Endodermal cell (in vitro differentiated cells): ENCODE results near the gene BOK. TPM values are rescaled to one million over a fixed set of nuclear protein-coding genes. Genes with fewer than 3 reads are reported as not detected.
A peak's percentile ranks its signal among the peaks of the same experiment; 100 is the strongest.

Experiments
- DNase-seq: peaks from one replicate; pipeline ENCODE4 v3.0.0-alpha.2; 2017
- H3K27ac ChIP-seq: 2 replicates; pipeline ENCODE4 v1.5.1; 2013; ENCODE audit warnings: mild to moderate bottlenecking, low read depth, low read length, moderate library complexity
- H3K27me3 ChIP-seq: 2 replicates; pipeline ENCODE4 v1.6.1; 2013; ENCODE audit warnings: mild to moderate bottlenecking, low read length, moderate library complexity; ENCODE audit not compliant: insufficient read depth, control insufficient read depth, poor library complexity, severe bottlenecking
- H3K36me3 ChIP-seq: 2 replicates; pipeline ENCODE4 v1.7.0; 2013; ENCODE audit warnings: mild to moderate bottlenecking, low read length, moderate library complexity; ENCODE audit not compliant: control insufficient read depth, insufficient read depth
- H3K4me1 ChIP-seq: one replicate; pipeline ENCODE4 v1.7.0; 2013; ENCODE audit warnings: low read length; ENCODE audit not compliant: control insufficient read depth, insufficient read depth
- H3K4me3 ChIP-seq: 2 replicates; pipeline ENCODE4 v1.5.1; 2013; ENCODE audit warnings: mild to moderate bottlenecking, low read length, moderate library complexity
- H3K9ac ChIP-seq: 2 replicates; pipeline ENCODE4 v1.6.1; 2013; ENCODE audit warnings: mild to moderate bottlenecking, low read length, moderate library complexity; ENCODE audit not compliant: poor library complexity, severe bottlenecking; ENCODE audit errors: extremely low read depth
- H3K9me3 ChIP-seq: 2 replicates; pipeline ENCODE4 v1.6.1; 2013; ENCODE audit warnings: mild to moderate bottlenecking, low read length, moderate library complexity; ENCODE audit not compliant: control insufficient read depth
- H3K27ac Mint-ChIP-seq: 2 replicates; pipeline ENCODE4 v1.8.0; 2020; ENCODE audit warnings: mixed read lengths
- H3K27me3 Mint-ChIP-seq: 2 replicates; pipeline ENCODE4 v1.8.0; 2021; ENCODE audit warnings: mild to moderate bottlenecking, mixed read lengths; ENCODE audit not compliant: insufficient read depth
- H3K36me3 Mint-ChIP-seq: 2 replicates; pipeline ENCODE4 v1.8.0; 2020; ENCODE audit warnings: low read depth, mixed read lengths
- H3K4me1 Mint-ChIP-seq: 2 replicates; pipeline ENCODE4 v1.8.0; 2020; ENCODE audit warnings: mixed read lengths
- H3K4me3 Mint-ChIP-seq: 2 replicates; pipeline ENCODE4 v1.8.0; 2020; ENCODE audit warnings: mild to moderate bottlenecking, moderate library complexity, mixed read lengths
- H3K9me3 Mint-ChIP-seq: 2 replicates; pipeline ENCODE4 v1.8.0; 2020; ENCODE audit warnings: mild to moderate bottlenecking, mixed read lengths
- CTCF ChIP-seq: fragments of 200-600 bp; sonication (generic); conservative IDR thresholded peaks from 2 replicates; pipeline ENCODE4 v1.5.0; 2021; ENCODE audit warnings: antibody characterized with exemption, mild to moderate bottlenecking
- WGBS, 2 experiments: methylation state at CpG; one replicate each; pipeline versions ENCODE4 v1.1.5 to v1.1.7; 2013; ENCODE audit warnings: missing lambda C conversion rate in 2 of 2, mixed read lengths in 1 of 2; ENCODE audit not compliant: insufficient coverage in 1 of 2, insufficient read length in 1 of 2; 5-methylcytosine and 5-hydroxymethylcytosine counted together
- total RNA-seq, 2 donors: library from RNA; stranded (reverse); fragmentation: NEBNext Ultra II Directional in 1 of 2; extraction: Animal tissue kit (Norgen Biotek cat#: 25700) in 1 of 2; gene quantifications; 2 replicates in 1 of 2; 3 replicates in 1 of 2; pipeline ENCODE4 v1.2.1, GENCODE V29; 2021

Gene BOK
- total RNA-seq, 2 donors from 2014 or later: 23.4 to 24.5 TPM

GRCh38 chr2:241560162-241560882 is 1.8 kb downstream of the BOK start:
- no peaks in the 10 kb centered on the region for H3K36me3 Mint-ChIP-seq
- peaks cover 14% of the 10 kb centered on the region for H3K9me3 ChIP-seq
- no peak overlapping the region for H3K27ac Mint-ChIP-seq
- no peak for TF ChIP-seq CTCF
- peaks cover 3% of the 10 kb centered on the region for H3K4me1 Mint-ChIP-seq
- no peak overlapping the region for H3K9ac ChIP-seq
- no peaks in the 10 kb centered on the region for H3K36me3 ChIP-seq
- H3K27me3 ChIP-seq: no peaks in the 10 kb centered on the region
- peaks cover 4% of the 10 kb centered on the region for H3K4me1 ChIP-seq
- whole genome bisulfite sequencing, 2 experiments: 90 to 92% methylated on average over 17 to 18 of the region's 18 CpGs
- H3K27me3 Mint-ChIP-seq: peaks cover 6% of the 10 kb centered on the region
- peak; percentile 52 for DNase-seq
- peak overlapping the region; percentile 76 for H3K4me3 ChIP-seq
- H3K4me3 Mint-ChIP-seq: peak overlapping the region; percentile 60
- peaks cover 20% of the 10 kb centered on the region for H3K9me3 Mint-ChIP-seq
- no peak overlapping the region for H3K27ac ChIP-seq

GRCh38 chr2:241560883-241561474 is 2.4 kb downstream of the BOK start:
- Mint-ChIP-seq H3K27ac (no peak overlapping the region), H3K4me1 (peaks cover 3% of the 10 kb centered on the region), H3K36me3 (no peaks in the 10 kb centered on the region), H3K27me3 (peaks cover 6% of the 10 kb centered on the region), H3K9me3 (peaks cover 16% of the 10 kb centered on the region), H3K4me3 (peak overlapping the region; percentile 60)
- Histone ChIP-seq H3K27me3 (no peaks in the 10 kb centered on the region), H3K9ac (no peak overlapping the region), H3K4me3 (no peak overlapping the region), H3K27ac (no peak overlapping the region), H3K36me3 (no peaks in the 10 kb centered on the region), H3K4me1 (peaks cover 4% of the 10 kb centered on the region), H3K9me3 (peaks cover 11% of the 10 kb centered on the region)
- 95 to 97% methylated on average over 12 to 17 of the region's 19 CpGs for WGBS, 2 experiments
- DNase-seq: peak; percentile 49
- TF ChIP-seq CTCF: no peak

GRCh38 chr2:241561832-241562231 is 3.3 kb downstream of the BOK start:
- Histone ChIP-seq H3K27me3 (no peaks in the 10 kb centered on the region), H3K4me3 (no peak overlapping the region), H3K9me3 (peaks cover 9% of the 10 kb centered on the region), H3K4me1 (peaks cover 4% of the 10 kb centered on the region), H3K36me3 (no peaks in the 10 kb centered on the region), H3K27ac (no peak overlapping the region), H3K9ac (no peak overlapping the region)
- H3K36me3 Mint-ChIP-seq: no peaks in the 10 kb centered on the region
- H3K4me3 Mint-ChIP-seq: no peak overlapping the region
- DNase-seq: peak; percentile 73
- no peak for TF ChIP-seq CTCF
- peaks cover 3% of the 10 kb centered on the region for H3K4me1 Mint-ChIP-seq
- H3K27ac Mint-ChIP-seq: no peak overlapping the region
- peaks cover 6% of the 10 kb centered on the region for H3K27me3 Mint-ChIP-seq
- 85% methylated on average over 18 of the region's 18 CpGs; no CpG with 5 or more reads in 1 of the 2 experiments for WGBS, 2 experiments
- H3K9me3 Mint-ChIP-seq: peaks cover 9% of the 10 kb centered on the region
